B cell (primary cell): ENCODE results near the gene IVNS1ABP. TPM values are rescaled to one million over a fixed set of nuclear protein-coding genes. Genes with fewer than 3 reads are reported as not detected.

ENCODE experiments used
- ATAC-seq: fragments of 200-7000 bp; cut with Tn5 transposase; one replicate; pipeline ENCODE4 v1.10.0; 2021; ENCODE audit warnings: low read depth, mild to moderate bottlenecking, moderate number of reproducible peaks, moderate library complexity
- CTCF ChIA-PET: fragments of 350-600 bp; sonication (Branson Sonifier 250); formaldehyde crosslinking; loops from one replicate; lab custom pipeline; 2021; ENCODE audit warnings: antibody characterized with exemption, inconsistent platforms; lab: Charles Lee
- POLR2A ChIA-PET: fragments of 350-600 bp; sonication (Branson Sonifier 250); formaldehyde crosslinking; loops from one replicate; lab custom pipeline; 2021; ENCODE audit warnings: antibody characterized with exemption; lab: Charles Lee
- DNase-seq: peaks from one replicate; pipeline ENCODE4 v3.0.0; 2013
- H2AFZ ChIP-seq: 2 replicates; pipeline ENCODE4 v1.6.1; 2012; ENCODE audit warnings: mild to moderate bottlenecking, low read depth, low read length; ENCODE audit not compliant: insufficient read depth, poor library complexity, severe bottlenecking
- H3K27ac ChIP-seq, 2 donors: 1 replicate in 1 of 2; 2 replicates in 1 of 2; pipeline ENCODE4 v1.5.1; 2012 to 2013; ENCODE audit warnings: low read length in 2 of 2, mild to moderate bottlenecking in 2 of 2, moderate library complexity in 1 of 2
- H3K27me3 ChIP-seq, 4 experiments: fragments of 200-600 bp in 1 of 4; sonication (generic) in 1 of 4; replicated peaks in 1 of 4; 1 replicate in 2 of 4; 2 replicates in 2 of 4; pipeline versions ENCODE4 v1.6.1 to v1.7.0; 2013 to 2016; ENCODE audit warnings: low read length in 3 of 4, mild to moderate bottlenecking in 2 of 4, mixed read lengths in 1 of 4, moderate library complexity in 1 of 4; ENCODE audit not compliant: insufficient read depth in 4 of 4, control insufficient read depth in 3 of 4; ENCODE audit errors: control extremely low read depth in 1 of 4
- H3K36me3 ChIP-seq, 2 experiments: replicated peaks in 1 of 2; 1 replicate in 1 of 2; 2 replicates in 1 of 2; pipeline versions ENCODE4 v1.6.1 to v1.7.1; 2013; ENCODE audit warnings: low read length in 1 of 2; ENCODE audit not compliant: insufficient read depth in 2 of 2, control insufficient read depth in 1 of 2; ENCODE audit errors: control extremely low read depth in 1 of 2, extremely low read depth in 1 of 2
- H3K4me1 ChIP-seq, 2 donors: fragments of 200-600 bp in 1 of 2; sonication (generic) in 1 of 2; 1 replicate in 1 of 2; 2 replicates in 1 of 2; pipeline versions ENCODE4 v1.5.1 to v1.6.1; 2013 to 2017; ENCODE audit warnings: low read length in 2 of 2; ENCODE audit not compliant: control insufficient read depth in 2 of 2, insufficient read depth in 2 of 2
- H3K4me2 ChIP-seq: replicated peaks from 2 replicates; pipeline ENCODE3; 2012; ENCODE audit warnings: mild to moderate bottlenecking, low read depth, low read length; ENCODE audit not compliant: poor library complexity, severe bottlenecking
- H3K4me3 ChIP-seq, 5 experiments: fragments of 200-600 bp in 1 of 5; sonication (generic) in 1 of 5; 1 replicate in 3 of 5; 2 replicates in 2 of 5; pipeline versions ENCODE4 v1.5.1 to v1.7.0; 2011 to 2016; ENCODE audit warnings: low read length in 4 of 5, mild to moderate bottlenecking in 4 of 5, low read depth in 2 of 5, control low read depth in 1 of 5, moderate library complexity in 1 of 5; ENCODE audit not compliant: insufficient read depth in 1 of 5; ENCODE audit errors: control extremely low read depth in 1 of 5, extremely low read depth in 1 of 5
- H3K79me2 ChIP-seq: fragments of 200-600 bp; sonication (generic); one replicate; pipeline ENCODE4 v1.6.0; 2016; ENCODE audit warnings: low read length; ENCODE audit not compliant: control insufficient read depth, insufficient read depth
- H3K9ac ChIP-seq: fragments of 200-600 bp; sonication (generic); 2 replicates; pipeline ENCODE4 v1.6.1; 2017; ENCODE audit warnings: mild to moderate bottlenecking, low read length, moderate library complexity
- H3K9me3 ChIP-seq, 3 donors: one replicate each; pipeline versions ENCODE4 v1.6.1 to v1.7.1; 2013; ENCODE audit warnings: low read length in 2 of 3; ENCODE audit not compliant: control insufficient read depth in 2 of 3, insufficient read depth in 1 of 3; ENCODE audit errors: control extremely low read depth in 1 of 3
- H4K20me1 ChIP-seq: 2 replicates; pipeline ENCODE4 v1.6.0; 2012; ENCODE audit warnings: mild to moderate bottlenecking, low read length; ENCODE audit not compliant: insufficient read depth, control insufficient read depth, poor library complexity, severe bottlenecking
- H3K27ac Mint-ChIP-seq: one replicate; pipeline ENCODE4 v1.8.0; 2021; ENCODE audit warnings: mixed read lengths
- H3K27me3 Mint-ChIP-seq: one replicate; pipeline ENCODE4 v1.8.0; 2021; ENCODE audit warnings: mixed read lengths
- H3K4me1 Mint-ChIP-seq: one replicate; pipeline ENCODE4 v1.8.0; 2021; ENCODE audit warnings: mixed read lengths
- H3K4me3 Mint-ChIP-seq: one replicate; pipeline ENCODE4 v1.8.0; 2021; ENCODE audit warnings: mixed read lengths
- H3K9me3 Mint-ChIP-seq: one replicate; pipeline ENCODE4 v1.8.0; 2022; ENCODE audit warnings: mixed read lengths; ENCODE audit not compliant: insufficient read depth
- EZH2 ChIP-seq: IDR thresholded peaks from 2 replicates; pipeline ENCODE4 v1.6.1; 2012; ENCODE audit warnings: borderline replicate concordance, low read depth, mild to moderate bottlenecking, moderate library complexity, low read length; ENCODE audit not compliant: insufficient read depth, poor library complexity, severe bottlenecking
- WGBS: methylation state at CpG from one replicate; pipeline ENCODE4 v1.1.5; 2013; ENCODE audit warnings: missing lambda C conversion rate; ENCODE audit not compliant: insufficient coverage; 5-methylcytosine and 5-hydroxymethylcytosine counted together
- intact Hi-C: fragments of 100-400 bp; cut with micrococcal nuclease; formaldehyde crosslinking; loops from one replicate; pipeline ENCODE4 v1.10.0; 2022
- polyA plus RNA-seq: library from polyadenylated mRNA; depleted of rRNA; stranded (reverse); fragments of >200 nt; gene quantifications from 2 replicates; pipeline ENCODE4 v1.2.3, GENCODE V29; 2012
- total RNA-seq, 2 donors: library from RNA; stranded (reverse); fragments of 120-200 nt in 1 of 2; gene quantifications; 1 replicate in 1 of 2; 2 replicates in 1 of 2; pipeline versions ENCODE4 v1.2.3 to v1.2.4, GENCODE V29; 2013 to 2022
- TF ChIP-seq, protein P1 (sequence below): fragments of 200-600 bp; IDR thresholded peaks from one replicate; pipeline ENCODE4 v1.8.0; 2022; ENCODE audit warnings: antibody characterized with exemption, mild to moderate bottlenecking

Gene IVNS1ABP
- total and polyA plus RNA-seq, 2 donors (not counting 1 experiment from before 2014, with no cell fraction given), result 42.9 to 87.0 TPM

DNA sequence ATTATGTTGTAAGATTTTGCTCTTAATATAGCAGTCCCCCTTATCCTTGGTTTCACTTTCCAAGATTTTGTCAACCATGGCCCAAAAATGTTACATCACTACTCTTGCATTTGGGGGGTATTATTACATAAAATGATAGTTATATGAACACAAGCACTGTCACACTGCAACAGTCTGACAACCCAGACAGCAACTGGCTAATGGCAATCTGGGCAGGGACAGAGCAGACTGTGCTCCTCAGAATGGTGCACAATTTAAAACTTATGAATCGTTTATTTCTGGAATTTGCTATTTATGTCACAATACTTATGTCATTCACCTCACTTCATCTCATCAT, 2.1 kb upstream of the IVNS1ABP start:
- H3K9ac ChIP-seq, result no peak overlapping the region
- peaks cover 0 to 8% (median 0%) of the 10 kb centered on the region in 3 donors for H3K9me3 ChIP-seq
- TF ChIP-seq, protein P1, sequence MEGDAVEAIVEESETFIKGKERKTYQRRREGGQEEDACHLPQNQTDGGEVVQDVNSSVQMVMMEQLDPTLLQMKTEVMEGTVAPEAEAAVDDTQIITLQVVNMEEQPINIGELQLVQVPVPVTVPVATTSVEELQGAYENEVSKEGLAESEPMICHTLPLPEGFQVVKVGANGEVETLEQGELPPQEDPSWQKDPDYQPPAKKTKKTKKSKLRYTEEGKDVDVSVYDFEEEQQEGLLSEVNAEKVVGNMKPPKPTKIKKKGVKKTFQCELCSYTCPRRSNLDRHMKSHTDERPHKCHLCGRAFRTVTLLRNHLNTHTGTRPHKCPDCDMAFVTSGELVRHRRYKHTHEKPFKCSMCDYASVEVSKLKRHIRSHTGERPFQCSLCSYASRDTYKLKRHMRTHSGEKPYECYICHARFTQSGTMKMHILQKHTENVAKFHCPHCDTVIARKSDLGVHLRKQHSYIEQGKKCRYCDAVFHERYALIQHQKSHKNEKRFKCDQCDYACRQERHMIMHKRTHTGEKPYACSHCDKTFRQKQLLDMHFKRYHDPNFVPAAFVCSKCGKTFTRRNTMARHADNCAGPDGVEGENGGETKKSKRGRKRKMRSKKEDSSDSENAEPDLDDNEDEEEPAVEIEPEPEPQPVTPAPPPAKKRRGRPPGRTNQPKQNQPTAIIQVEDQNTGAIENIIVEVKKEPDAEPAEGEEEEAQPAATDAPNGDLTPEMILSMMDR, result no peak
- no peak for TF ChIP-seq EZH2
- WGBS, result no CpG with 5 or more reads among the region's 1 CpG
- peaks cover 28% of the 10 kb centered on the region for H3K79me2 ChIP-seq
- POLR2A ChIA-PET, result no interaction called here
- DNase-seq (no peak), ATAC-seq (no peak)
- Mint-ChIP-seq H3K4me1 (peaks cover 31% of the 10 kb centered on the region), H3K4me3 (peak overlapping the region; percentile 23), H3K27ac (peak overlapping the region; percentile 3), H3K9me3 (no peaks in the 10 kb centered on the region), H3K27me3 (no peaks in the 10 kb centered on the region)
- H2AFZ ChIP-seq, result no peak overlapping the region
- H3K27ac ChIP-seq, result no peak overlapping the region
- H3K27me3 ChIP-seq, result no peaks in the 10 kb centered on the region
- peaks cover 23 to 24% of the 10 kb centered on the region in 2 donors for H3K4me1 ChIP-seq
- CTCF ChIA-PET, result interaction anchor here (0.6 to 5.0 kb wide), 5 partner anchors 149 to 588 kb away, joined by 3 to 50 read pairs (median 18); no protein-coding TSS in a partner anchor
- no peak overlapping the region for H3K4me2 ChIP-seq
- H3K36me3 ChIP-seq, result no peaks in the 10 kb centered on the region
- peaks cover 21% of the 10 kb centered on the region for H4K20me1 ChIP-seq
- intact Hi-C loops, result loop anchor here (5.0 to 10.0 kb wide), 3 partner anchors 208 to 1727 kb away; partner anchors contain the start of gene NCF2
- no peak overlapping the region for H3K4me3 ChIP-seq

- ChIA-PET POLR2A (interaction anchor here (1.8 to 2.9 kb wide), 2 partner anchors 352 to 375 kb away, joined by 8 to 11 read pairs; no protein-coding TSS in a partner anchor), CTCF (interaction anchor here (0.6 to 5.0 kb wide), 10 partner anchors 20 to 588 kb away, joined by 3 to 50 read pairs (median 8); no protein-coding TSS in a partner anchor)
- Histone ChIP-seq H3K9ac (peak overlapping the region; percentile 95), H2AFZ (no peak overlapping the region), H3K27me3 (no peaks in the 10 kb centered on the region), H4K20me1 (peaks cover 25% of the 10 kb centered on the region), H3K4me1 (peaks cover 26 to 28% of the 10 kb centered on the region in 2 donors), H3K36me3 (no peaks in the 10 kb centered on the region), H3K4me3 (peak overlapping the region in 2 of 5 experiments; percentile 61 to 97), H3K27ac (peak overlapping the region; percentile 95 to 98), H3K9me3 (peaks cover 0 to 8% (median 0%) of the 10 kb centered on the region in 3 donors), H3K4me2 (peak overlapping the region; percentile 96), H3K79me2 (peaks cover 33% of the 10 kb centered on the region)
- no CpG with 5 or more reads among the region's 10 CpGs for WGBS
- Mint-ChIP-seq H3K4me3 (peak overlapping the region; percentile 92), H3K27me3 (no peaks in the 10 kb centered on the region), H3K9me3 (no peaks in the 10 kb centered on the region), H3K4me1 (peaks cover 36% of the 10 kb centered on the region), H3K27ac (peak overlapping the region; percentile 98)
- TF ChIP-seq, protein P1, result no peak
- no peak for TF ChIP-seq EZH2
- intact Hi-C loops, result loop anchor here (5.0 to 10.0 kb wide), 3 partner anchors 209 to 1726 kb away; partner anchors contain the start of gene NCF2
- ATAC-seq (no peak), DNase-seq (no peak)
Observed at GRCh38 chr1:185318431-185319138, 1.5 kb upstream of the IVNS1ABP start.
